ENCODE data around the gene STS. TPM values are rescaled to one million over a fixed set of nuclear protein-coding genes. Genes with fewer than 3 reads are reported as not detected.

The STS gene
- total and polyA plus RNA-seq, 5 donors from 2014 or later, result 0.54 to 1.6 (median 1.3) TPM

DNA sequence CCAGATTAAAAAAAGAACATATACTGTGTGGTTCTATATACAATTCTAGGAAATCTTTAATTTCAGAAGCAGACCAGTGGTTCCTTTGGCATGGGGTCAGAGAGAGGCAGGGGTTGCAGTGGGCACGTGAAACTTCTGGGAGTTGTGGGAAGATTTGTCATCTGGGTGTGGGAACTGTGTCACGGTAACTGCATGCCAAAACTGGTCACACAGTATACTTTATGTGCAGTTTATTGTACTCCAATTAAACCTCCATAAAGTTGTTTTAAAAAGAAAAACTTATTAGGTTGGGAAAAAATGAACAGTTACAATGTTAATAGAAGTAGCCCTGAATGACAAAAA, 26.7 kb upstream of the STS start:
- H3K4me3 Mint-ChIP-seq, result no peak overlapping the region
- H3K27me3 Mint-ChIP-seq, result no peaks in the 10 kb centered on the region
- peaks cover 48% of the 10 kb centered on the region for H3K36me3 Mint-ChIP-seq
- no peaks in the 10 kb centered on the region for H3K36me3 ChIP-seq (ENCODE audit: control insufficient read depth, insufficient read depth, low read length)
- H3K4me1 Mint-ChIP-seq, result peaks cover 12 to 51% (median 25%) of the 10 kb centered on the region in 4 donors
- H3K9me3 ChIP-seq (ENCODE audit: control insufficient read depth in 2 of 2, low read length in 2 of 2), result no peaks in the 10 kb centered on the region
- H3K4me3 ChIP-seq (ENCODE audit: low read depth, low read length), result no peak overlapping the region
- no peak for DNase-seq
- H3K27ac Mint-ChIP-seq, result peak overlapping the region in 1 of 3 donors; percentile 10
- H3K9me3 Mint-ChIP-seq, result peaks cover 0 to 3% (median 0%) of the 10 kb centered on the region in 7 donors
- H3K27me3 ChIP-seq (ENCODE audit: control insufficient read depth, insufficient read depth, low read length), result no peaks in the 10 kb centered on the region
- no peak overlapping the region for H3K27ac ChIP-seq (ENCODE audit: insufficient read depth, low read length, poor library complexity, severe bottlenecking)
- no peak for ATAC-seq (ENCODE audit: low read depth in 2 of 2)
- no peaks in the 10 kb centered on the region for H3K4me1 ChIP-seq (ENCODE audit: control insufficient read depth, insufficient read depth, low read length, poor library complexity, severe bottlenecking)

DNA sequence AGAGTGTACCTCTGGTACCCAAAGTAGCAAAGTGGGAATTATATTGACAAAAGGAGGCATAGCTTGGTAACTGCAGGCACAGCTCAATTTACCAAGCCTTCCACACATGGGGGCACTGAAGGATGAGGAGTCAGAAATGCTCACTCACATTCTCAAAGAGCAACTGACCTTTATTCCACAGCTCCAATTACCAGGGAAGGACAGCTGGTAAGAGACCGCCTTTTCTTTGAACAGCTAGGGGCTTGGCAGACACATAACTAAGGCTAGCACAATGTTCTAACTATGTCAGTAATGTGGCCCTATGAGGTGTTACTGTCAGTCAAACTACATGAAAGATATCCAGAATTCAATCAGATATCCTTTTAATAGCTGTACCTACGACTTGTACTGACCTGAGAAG, 20.5 kb upstream of the STS start:
- Histone ChIP-seq H3K4me1 (ENCODE audit: control insufficient read depth, insufficient read depth, low read length, poor library complexity, severe bottlenecking) (no peaks in the 10 kb centered on the region), H3K9me3 (ENCODE audit: control insufficient read depth in 2 of 2, low read length in 2 of 2) (no peaks in the 10 kb centered on the region), H3K36me3 (ENCODE audit: control insufficient read depth, insufficient read depth, low read length) (no peaks in the 10 kb centered on the region), H3K4me3 (ENCODE audit: low read depth, low read length) (no peak overlapping the region), H3K27ac (ENCODE audit: insufficient read depth, low read length, poor library complexity, severe bottlenecking) (no peak overlapping the region), H3K27me3 (ENCODE audit: control insufficient read depth, insufficient read depth, low read length) (no peaks in the 10 kb centered on the region)
- DNase-seq, result no peak
- Mint-ChIP-seq H3K27me3 (no peaks in the 10 kb centered on the region), H3K9me3 (peaks cover 0 to 4% (median 0%) of the 10 kb centered on the region in 7 donors), H3K36me3 (peaks cover 27% of the 10 kb centered on the region), H3K4me1 (peaks cover 0 to 16% (median 12%) of the 10 kb centered on the region in 4 donors), H3K4me3 (no peak overlapping the region), H3K27ac (no peak overlapping the region)
- ATAC-seq (ENCODE audit: low read depth in 2 of 2), result no peak

GRCh38 chrX:7131621-7132020, 15.9 kb upstream of the STS start:
- H3K9me3 Mint-ChIP-seq, result peaks cover 0 to 2% (median 0%) of the 10 kb centered on the region in 7 donors
- Histone ChIP-seq H3K4me1 (ENCODE audit: control insufficient read depth, insufficient read depth, low read length, poor library complexity, severe bottlenecking) (no peaks in the 10 kb centered on the region), H3K27me3 (ENCODE audit: control insufficient read depth, insufficient read depth, low read length) (no peaks in the 10 kb centered on the region), H3K4me3 (ENCODE audit: low read depth, low read length) (no peak overlapping the region), H3K27ac (ENCODE audit: insufficient read depth, low read length, poor library complexity, severe bottlenecking) (no peak overlapping the region), H3K36me3 (ENCODE audit: control insufficient read depth, insufficient read depth, low read length) (no peaks in the 10 kb centered on the region), H3K9me3 (ENCODE audit: control insufficient read depth in 2 of 2, low read length in 2 of 2) (no peaks in the 10 kb centered on the region)
- DNase-seq (no peak), ATAC-seq (ENCODE audit: low read depth in 2 of 2) (no peak)
- no peaks in the 10 kb centered on the region for H3K27me3 Mint-ChIP-seq
- H3K36me3 Mint-ChIP-seq, result peaks cover 12% of the 10 kb centered on the region
- H3K27ac Mint-ChIP-seq, result no peak overlapping the region
- H3K4me1 Mint-ChIP-seq, result peaks cover 14 to 41% (median 26%) of the 10 kb centered on the region in 4 donors
- H3K4me3 Mint-ChIP-seq, result no peak overlapping the region

GRCh38 chrX:7132335-7133049, 15.0 kb upstream of the STS start:
- Histone ChIP-seq H3K27me3 (ENCODE audit: control insufficient read depth, insufficient read depth, low read length) (no peaks in the 10 kb centered on the region), H3K4me1 (ENCODE audit: control insufficient read depth, insufficient read depth, low read length, poor library complexity, severe bottlenecking) (no peaks in the 10 kb centered on the region), H3K36me3 (ENCODE audit: control insufficient read depth, insufficient read depth, low read length) (no peaks in the 10 kb centered on the region), H3K4me3 (ENCODE audit: low read depth, low read length) (no peak overlapping the region), H3K27ac (ENCODE audit: insufficient read depth, low read length, poor library complexity, severe bottlenecking) (no peak overlapping the region), H3K9me3 (ENCODE audit: control insufficient read depth in 2 of 2, low read length in 2 of 2) (no peaks in the 10 kb centered on the region)
- no peaks in the 10 kb centered on the region for H3K27me3 Mint-ChIP-seq
- DNase-seq (peak in 2 of 3 donors; percentile 18 to 40), ATAC-seq (ENCODE audit: low read depth in 2 of 2) (peak in 1 of 2 donors; percentile 40)
- peak overlapping the region in 1 of 3 donors; percentile 43 for H3K27ac Mint-ChIP-seq
- peaks cover 0 to 2% (median 0%) of the 10 kb centered on the region in 7 donors for H3K9me3 Mint-ChIP-seq
- peak overlapping the region in 1 of 4 donors; percentile 44 for H3K4me3 Mint-ChIP-seq
- H3K36me3 Mint-ChIP-seq, result peaks cover 12% of the 10 kb centered on the region
- H3K4me1 Mint-ChIP-seq, result peaks cover 14 to 41% (median 25%) of the 10 kb centered on the region in 4 donors

DNA sequence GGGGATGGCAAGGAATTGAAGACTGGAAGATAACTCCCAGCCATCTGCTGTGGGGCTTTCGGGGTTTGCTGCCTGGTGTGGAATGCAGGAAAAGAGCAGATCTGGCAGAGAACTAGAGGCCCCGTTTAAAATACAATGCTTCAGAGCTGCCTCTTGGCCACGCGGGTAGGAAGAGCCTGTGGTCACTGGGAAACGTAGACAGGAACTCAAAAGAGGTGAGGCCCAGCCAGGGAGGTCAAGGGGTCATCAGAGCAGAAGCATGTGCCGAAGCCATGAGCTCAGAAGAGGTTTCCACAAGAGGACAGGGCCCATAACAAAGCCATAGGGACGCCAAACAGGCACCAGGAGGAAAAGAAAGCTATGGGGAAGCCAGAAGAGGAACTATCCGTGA, 14.5 kb upstream of the STS start:
- peaks cover 12% of the 10 kb centered on the region for H3K36me3 Mint-ChIP-seq
- DNase-seq (no peak), ATAC-seq (ENCODE audit: low read depth in 2 of 2) (no peak)
- Histone ChIP-seq H3K9me3 (ENCODE audit: control insufficient read depth in 2 of 2, low read length in 2 of 2) (no peaks in the 10 kb centered on the region), H3K36me3 (ENCODE audit: control insufficient read depth, insufficient read depth, low read length) (no peaks in the 10 kb centered on the region), H3K27ac (ENCODE audit: insufficient read depth, low read length, poor library complexity, severe bottlenecking) (no peak overlapping the region), H3K4me1 (ENCODE audit: control insufficient read depth, insufficient read depth, low read length, poor library complexity, severe bottlenecking) (no peaks in the 10 kb centered on the region), H3K4me3 (ENCODE audit: low read depth, low read length) (no peak overlapping the region), H3K27me3 (ENCODE audit: control insufficient read depth, insufficient read depth, low read length) (no peaks in the 10 kb centered on the region)
- no peaks in the 10 kb centered on the region for H3K27me3 Mint-ChIP-seq
- H3K27ac Mint-ChIP-seq, result peak overlapping the region in 2 of 3 donors; percentile 26 to 43
- H3K9me3 Mint-ChIP-seq, result peaks cover 0 to 2% (median 0%) of the 10 kb centered on the region in 7 donors
- H3K4me3 Mint-ChIP-seq, result peak overlapping the region in 1 of 4 donors; percentile 44
- H3K4me1 Mint-ChIP-seq, result peaks cover 14 to 43% (median 25%) of the 10 kb centered on the region in 4 donors

DNA sequence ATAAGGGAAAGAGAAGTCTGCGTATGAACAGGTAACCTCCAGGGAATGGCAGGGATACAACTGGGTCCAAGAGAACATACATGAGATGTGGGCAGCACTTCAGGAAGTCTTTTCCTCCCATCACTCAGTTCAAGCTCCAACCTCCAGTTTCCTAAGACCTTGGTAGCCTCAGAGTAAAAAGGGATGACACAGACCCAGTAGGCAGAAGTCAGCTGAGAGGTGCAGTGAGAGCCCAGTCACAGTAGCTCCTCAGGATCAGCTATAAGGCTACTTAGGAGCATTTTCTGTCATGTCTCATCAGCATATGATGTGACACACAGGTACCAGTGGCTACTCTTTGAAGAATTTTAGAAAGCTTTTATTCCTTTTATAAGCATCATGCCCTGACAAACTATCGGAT, 12.5 kb upstream of the STS start:
- no peak for DNase-seq
- Histone ChIP-seq H3K27me3 (ENCODE audit: control insufficient read depth, insufficient read depth, low read length) (no peaks in the 10 kb centered on the region), H3K4me1 (ENCODE audit: control insufficient read depth, insufficient read depth, low read length, poor library complexity, severe bottlenecking) (no peaks in the 10 kb centered on the region), H3K4me3 (ENCODE audit: low read depth, low read length) (no peak overlapping the region), H3K9me3 (ENCODE audit: control insufficient read depth in 2 of 2, low read length in 2 of 2) (no peaks in the 10 kb centered on the region), H3K27ac (ENCODE audit: insufficient read depth, low read length, poor library complexity, severe bottlenecking) (no peak overlapping the region), H3K36me3 (ENCODE audit: control insufficient read depth, insufficient read depth, low read length) (no peaks in the 10 kb centered on the region)
- Mint-ChIP-seq H3K27ac (peak overlapping the region in 1 of 3 donors; percentile 44), H3K27me3 (no peaks in the 10 kb centered on the region), H3K36me3 (peaks cover 6% of the 10 kb centered on the region), H3K9me3 (peaks cover 0 to 2% (median 0%) of the 10 kb centered on the region in 7 donors), H3K4me1 (peaks cover 14 to 40% (median 31%) of the 10 kb centered on the region in 4 donors), H3K4me3 (no peak overlapping the region)
- no peak for ATAC-seq (ENCODE audit: low read depth in 2 of 2)

DNA sequence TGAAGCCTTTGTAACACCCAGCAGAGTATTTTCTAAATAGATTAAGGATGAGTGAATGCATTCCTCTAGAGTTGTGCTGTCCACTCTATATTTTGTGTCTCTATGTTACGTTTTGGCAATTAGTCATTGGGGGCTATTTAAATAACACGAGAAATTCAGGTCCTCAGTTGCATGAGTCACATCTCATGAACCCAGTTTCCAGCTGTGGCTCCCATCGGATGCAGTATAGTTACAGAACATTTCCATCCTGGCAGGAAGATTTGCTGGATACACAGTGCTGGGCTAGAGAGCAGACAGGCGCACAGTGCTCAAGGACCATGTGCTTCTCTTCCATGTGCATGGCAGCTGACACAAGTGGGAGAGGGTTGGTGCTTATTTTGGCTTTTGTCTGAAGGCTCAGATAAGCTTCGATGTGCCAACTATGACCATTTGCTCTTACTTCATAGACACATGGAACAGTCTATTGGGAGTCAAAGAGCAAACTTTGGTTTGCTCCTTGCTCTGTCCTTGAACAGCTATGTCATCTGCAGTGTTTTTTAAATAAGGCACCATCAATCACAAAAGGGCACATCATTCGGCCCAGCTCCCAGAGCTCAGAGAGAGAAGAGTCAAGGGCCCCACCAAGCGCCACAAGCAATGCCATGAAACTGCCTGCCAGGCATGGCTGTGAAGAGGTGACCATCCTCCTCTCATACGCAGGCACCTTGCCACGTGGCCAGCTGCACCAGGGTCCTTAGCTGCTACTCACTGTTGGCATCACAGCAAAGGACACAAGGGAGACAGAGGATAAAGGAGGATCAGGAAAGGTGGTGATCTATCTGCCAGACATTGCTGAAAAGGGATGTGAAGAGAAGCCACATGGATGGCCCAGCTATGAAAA, 8.1 kb upstream of the STS start:
- peaks cover 14 to 52% (median 24%) of the 10 kb centered on the region in 4 donors for H3K4me1 Mint-ChIP-seq

More for the DNA sequence above, 8.1 kb upstream of the STS start:
- H3K4me1 ChIP-seq (ENCODE audit: control insufficient read depth, insufficient read depth, low read length, poor library complexity, severe bottlenecking), result no peaks in the 10 kb centered on the region
- H3K9me3 Mint-ChIP-seq, result no peaks in the 10 kb centered on the region
- no peak overlapping the region for H3K27ac Mint-ChIP-seq
- no peak overlapping the region for H3K27ac ChIP-seq (ENCODE audit: insufficient read depth, low read length, poor library complexity, severe bottlenecking)
- H3K27me3 Mint-ChIP-seq, result no peaks in the 10 kb centered on the region
- no peaks in the 10 kb centered on the region for H3K27me3 ChIP-seq (ENCODE audit: control insufficient read depth, insufficient read depth, low read length)
- H3K36me3 Mint-ChIP-seq, result peaks cover 4% of the 10 kb centered on the region
- no peaks in the 10 kb centered on the region for H3K9me3 ChIP-seq (ENCODE audit: control insufficient read depth in 2 of 2, low read length in 2 of 2)
- DNase-seq (no peak), ATAC-seq (ENCODE audit: low read depth in 2 of 2) (no peak)
- H3K4me3 ChIP-seq (ENCODE audit: low read depth, low read length), result no peak overlapping the region
- no peaks in the 10 kb centered on the region for H3K36me3 ChIP-seq (ENCODE audit: control insufficient read depth, insufficient read depth, low read length)
- H3K4me3 Mint-ChIP-seq, result no peak overlapping the region
